Activated T-helper 1 cell treated with Interleukin-2 at 50 U/mL for 16 hours (primary cell): ENCODE measurements around the gene FBP1.
A peak's percentile ranks its signal among the peaks of the same experiment; 100 is the strongest.
"Not testable (repeated sequence)": the region's sequence is repeated elsewhere in the genome, so short reads cannot be mapped to it uniquely, and the experiment has no call there.

Experiments used
- DNase-seq: peaks from one replicate; pipeline ENCODE4 v3.0.0-alpha.2; 2020; ENCODE audit warnings: low read depth

FBP1 gene

DNA sequence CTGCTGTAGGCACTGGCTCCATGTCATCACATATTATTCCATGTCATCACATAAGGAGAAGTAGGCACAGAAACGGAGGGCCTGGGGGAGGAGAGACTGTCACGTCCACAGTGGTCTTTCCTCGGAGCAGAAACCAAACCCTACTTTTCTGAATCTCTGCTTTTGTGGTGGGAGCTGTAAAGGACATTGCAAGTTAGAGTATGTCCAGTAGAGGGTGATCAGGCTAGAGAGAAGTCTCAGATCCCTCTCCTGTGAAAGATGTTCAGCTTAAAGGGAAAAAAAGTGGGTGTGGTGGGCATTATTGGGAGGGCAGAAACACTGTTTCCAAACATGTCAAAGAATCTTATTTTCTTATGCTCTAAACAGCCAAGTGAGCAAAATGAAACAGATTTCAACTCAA is 26.3 kb downstream of the FBP1 start:
- DNase-seq = no peak

GRCh38 chr9:94612071-94612470 is 27.2 kb downstream of the FBP1 start:
- no peak for DNase-seq

DNA sequence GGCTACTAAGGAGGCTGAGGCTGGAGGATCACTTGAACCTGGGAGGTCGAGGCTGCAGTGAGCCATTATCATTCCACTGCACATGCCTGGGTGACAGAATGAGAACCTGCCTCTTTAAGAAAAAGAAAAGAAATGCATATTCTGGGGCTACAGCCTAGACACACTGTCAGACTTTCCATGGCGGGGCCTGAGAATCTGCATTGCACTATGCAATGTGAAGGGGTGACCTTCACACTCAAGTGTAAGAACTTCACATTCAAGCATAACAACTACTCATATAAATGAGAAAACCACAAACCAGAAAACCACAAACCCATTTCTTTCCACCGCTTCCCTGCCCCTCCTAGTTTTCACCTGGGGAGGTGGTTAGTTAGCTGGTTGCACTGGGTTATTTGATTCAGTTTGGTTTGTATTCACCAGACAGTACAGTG is 27.7 kb downstream of the FBP1 start:
- no peak for DNase-seq

DNA sequence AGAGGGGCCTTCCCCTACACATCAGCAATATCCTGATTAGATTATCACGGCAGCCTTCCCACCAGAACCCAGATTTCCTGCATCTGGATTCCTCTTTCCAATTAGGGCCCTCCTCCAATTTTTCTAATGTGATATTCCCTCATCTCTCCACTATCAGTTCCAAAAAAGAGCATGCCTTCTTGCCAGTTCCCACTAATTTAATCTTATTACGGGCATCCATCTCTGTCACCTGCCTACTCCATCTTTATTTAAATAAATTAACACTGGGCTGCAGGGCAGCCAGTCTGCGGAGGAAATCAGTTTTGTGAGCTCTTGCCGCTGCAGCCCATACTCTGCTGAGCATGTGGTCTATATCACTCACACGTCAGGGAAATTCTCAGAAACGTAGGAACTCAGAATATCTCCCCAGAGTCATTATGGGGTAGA is 29.1 kb downstream of the FBP1 start:
- no peak for DNase-seq

DNA sequence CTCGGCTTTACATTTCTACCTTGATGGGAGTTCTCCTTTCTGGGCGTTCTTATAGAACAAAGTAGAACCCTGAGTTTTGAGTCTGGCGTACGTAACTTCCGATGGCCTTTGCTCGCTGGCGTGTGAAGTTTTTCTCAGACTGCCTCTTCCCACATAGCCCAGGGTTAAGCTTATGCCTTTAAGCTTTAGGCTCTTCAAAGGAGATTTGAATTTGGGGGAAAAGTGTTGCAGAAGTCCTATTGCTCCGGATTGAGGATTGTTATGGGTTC is 32.0 kb downstream of the FBP1 start:
- DNase-seq = no peak

GRCh38 chr9:94606646-94607422 is 32.5 kb downstream of the FBP1 start:
- no peak for DNase-seq

GRCh38 chr9:94603259-94604160 is 35.8 kb downstream of the FBP1 start:
- peak; percentile 33 for DNase-seq

- DNase-seq = no peak
Observed at GRCh38 chr9:94602666-94603065, 36.7 kb downstream of the FBP1 start.

GRCh38 chr9:94600715-94601114 is 38.6 kb downstream of the FBP1 start:
- DNase-seq = no peak

- no peak for DNase-seq
Observed at GRCh38 chr9:94600258-94600657, 39.1 kb downstream of the FBP1 start.

DNA sequence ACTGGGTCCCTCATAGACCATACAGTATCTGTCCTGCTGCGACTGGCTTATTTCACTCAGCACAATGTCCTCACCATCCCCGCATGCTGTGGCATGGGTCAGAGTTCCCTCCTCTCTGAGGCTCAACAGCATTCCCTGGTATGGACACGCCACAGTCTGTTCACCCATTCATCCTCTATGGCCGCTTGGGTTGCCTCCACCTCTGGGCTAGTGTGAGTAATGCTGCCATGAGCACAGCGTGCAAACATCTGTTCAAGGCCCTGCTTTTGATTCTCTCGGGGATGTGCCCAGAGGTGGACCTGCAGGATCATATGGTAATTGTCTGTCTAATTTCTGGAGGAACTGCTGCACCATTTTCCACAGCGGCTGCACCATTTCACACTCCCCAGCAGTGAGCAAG is 40.2 kb downstream of the FBP1 start:
- DNase-seq = no peak

DNA sequence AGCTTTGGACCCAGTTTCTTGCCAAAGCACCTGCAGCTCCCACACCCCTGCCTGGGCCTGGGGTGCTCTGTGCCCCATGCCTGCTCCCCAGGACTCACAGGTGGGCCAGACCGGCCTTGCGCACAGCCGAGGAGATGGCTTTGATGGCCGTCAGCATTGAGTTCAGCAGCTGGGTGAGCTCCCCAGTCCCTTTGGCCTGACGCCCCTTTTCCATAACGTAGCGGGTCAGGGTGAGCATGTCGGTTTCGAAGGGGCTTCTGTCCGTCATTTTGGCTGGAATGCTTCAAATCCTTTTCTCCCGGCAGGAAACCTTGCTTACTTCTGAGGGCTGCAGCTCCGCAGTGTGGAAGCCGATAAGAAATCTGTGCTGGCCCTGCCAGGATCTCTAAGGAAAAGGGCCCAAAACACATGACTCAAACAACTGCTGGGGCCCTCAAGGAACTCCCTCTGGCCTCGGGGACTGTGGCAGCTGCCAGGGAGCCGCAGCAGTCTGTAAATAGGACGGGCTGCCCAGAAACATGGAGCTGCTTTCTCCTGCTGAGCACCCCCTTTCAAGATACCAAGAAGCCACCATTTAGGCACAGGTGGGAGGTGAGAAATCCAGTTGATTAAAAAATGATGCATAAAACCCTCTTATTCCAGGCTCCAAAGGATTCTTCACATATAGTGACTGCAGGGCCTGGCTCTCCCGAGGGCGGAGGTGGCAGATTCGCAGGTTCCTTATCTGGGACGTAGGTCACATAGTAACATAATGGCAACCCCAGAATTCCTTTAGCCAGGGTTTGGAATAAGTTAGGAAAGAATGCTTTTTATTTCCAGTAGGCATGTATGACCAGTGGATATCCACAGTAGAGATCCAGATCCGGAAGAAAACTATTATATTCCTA is 45.6 kb downstream of the FBP1 start, which contains the start of gene FBP2:
Gene FBP2 (minus strand): TSS at position 366 of the 887 bp plus-strand sequence. CDS start 98 bp downstream, at position 268.
- no peak for DNase-seq

GRCh38 chr9:94592683-94593082 is 46.6 kb downstream of the FBP1 start:
- DNase-seq = not testable (repeated sequence)

DNA sequence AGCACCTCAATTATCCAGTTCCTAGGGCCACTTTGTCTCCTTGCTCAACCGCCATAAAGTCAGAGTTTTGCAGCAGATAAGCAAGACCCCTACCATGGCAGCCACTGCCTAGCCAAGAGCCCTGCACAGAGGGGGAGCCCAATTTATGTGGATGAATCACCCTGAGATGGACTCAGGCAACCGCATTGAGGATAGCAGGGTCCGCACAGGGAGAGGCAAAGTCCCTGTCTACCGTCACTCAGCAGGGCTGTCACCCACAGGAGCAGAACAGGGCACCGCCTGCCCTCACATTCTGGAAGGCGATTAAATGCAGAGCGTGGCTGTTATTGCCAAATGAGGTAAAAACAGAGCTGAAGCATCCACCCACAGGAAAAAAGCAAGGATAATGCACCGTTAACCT is 47.4 kb downstream of the FBP1 start:
- no peak for DNase-seq

DNA sequence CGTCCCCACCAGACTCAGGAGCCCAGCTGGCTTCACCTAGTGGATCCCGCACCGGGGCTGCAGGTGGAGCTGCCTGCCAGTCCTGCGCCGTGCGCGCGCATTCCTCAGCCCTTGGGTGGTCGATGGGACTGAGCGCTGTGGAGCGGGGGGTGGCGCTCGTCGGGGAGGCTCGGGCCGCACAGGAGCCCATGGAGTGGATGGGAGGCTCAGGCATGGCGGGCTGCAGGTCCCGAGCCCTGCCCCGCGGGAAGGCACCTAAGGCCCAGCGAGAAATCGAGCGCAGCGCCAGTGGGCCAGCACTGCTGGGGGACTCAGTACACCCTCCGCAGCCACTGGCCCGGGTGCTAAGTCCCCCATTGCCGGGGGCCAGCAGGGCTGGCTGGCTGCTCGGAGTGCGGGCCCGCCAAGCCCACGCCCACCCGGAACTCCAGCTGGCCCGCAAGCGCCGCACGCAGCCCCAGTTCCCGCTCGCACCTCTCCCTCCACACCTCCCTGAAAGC is 48.2 kb downstream of the FBP1 start:
- not testable (repeated sequence) for DNase-seq

GRCh38 chr9:94588681-94589080 is 50.6 kb downstream of the FBP1 start:
- no peak for DNase-seq

GRCh38 chr9:94586814-94587213 is 52.5 kb downstream of the FBP1 start:
- no peak for DNase-seq

- DNase-seq = no peak
Observed at GRCh38 chr9:94586316-94586715, 53.0 kb downstream of the FBP1 start.

- DNase-seq = no peak
Observed at GRCh38 chr9:94584555-94584954, 54.8 kb downstream of the FBP1 start.

- no peak for DNase-seq
Observed at GRCh38 chr9:94581728-94582127, 57.6 kb downstream of the FBP1 start.

DNA sequence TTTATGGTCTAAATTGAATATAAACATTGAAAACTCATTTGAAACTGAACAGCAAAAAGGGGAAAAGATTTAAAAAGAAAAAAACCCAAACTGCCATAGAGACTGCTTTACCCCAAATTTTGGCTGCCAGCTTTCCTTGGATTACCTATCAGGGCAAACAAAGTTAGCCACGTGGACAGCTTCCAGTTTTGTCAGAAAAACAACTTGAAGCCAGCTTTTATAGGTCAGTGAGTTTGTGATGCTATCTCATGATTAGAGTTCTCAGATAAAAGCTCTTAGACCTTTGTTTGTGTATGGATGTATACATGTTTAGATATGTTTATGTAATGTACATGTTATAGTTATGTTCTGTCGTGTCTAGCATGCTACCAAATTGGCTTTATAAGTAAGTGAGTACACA is 61.7 kb downstream of the FBP1 start:
- no peak for DNase-seq

- DNase-seq = no peak
Observed at GRCh38 chr9:94577036-94577435, 62.3 kb downstream of the FBP1 start.
